Gastroesophageal sphincter (tissue), 3 donors: ENCODE results near the gene TAOK3.

Experiments
- CTCF ChIP-seq, 4 experiments: fragments of 200-600 bp in 2 of 4; fragments of 450-650 bp in 2 of 4; sonication (generic) in 1 of 4; IDR thresholded peaks; one replicate each; pipeline ENCODE4 v1.5.1; 2017 to 2019; ENCODE audit warnings: antibody characterized with exemption in 4 of 4, mild to moderate bottlenecking in 2 of 4, moderate library complexity in 2 of 4
- POLR2A ChIP-seq, 2 donors: fragments of 450-650 bp; IDR thresholded peaks; one replicate each; pipeline ENCODE4 v1.6.1; 2017; ENCODE audit warnings: antibody characterized with exemption in 2 of 2, mild to moderate bottlenecking in 2 of 2, moderate library complexity in 1 of 2
- POLR2AphosphoS5 ChIP-seq: sonication (generic); formaldehyde crosslinking; IDR thresholded peaks from one replicate; pipeline ENCODE4 v1.6.1; 2017; ENCODE audit warnings: antibody characterized with exemption

GRCh38 chr12:118238888-118239287 lies 133.8 kb downstream of the TAOK3 start:
- TF ChIP-seq CTCF (IDR thresholded peaks at IDR 0.05): no peak
- no peak for TF ChIP-seq POLR2A (IDR thresholded peaks at IDR 0.05)
- TF ChIP-seq POLR2AphosphoS5: no peak
